Stimulated activated naive CD8-positive, alpha-beta T cell treated with anti-CD3 and anti-CD28 coated beads, Interleukin-15, Interleukin-2, amounts not matched to agents 100 ng/mL and 50 ng/mL, for 24 hours (primary cell): Measurements from ENCODE around the gene PAM16.
"Not testable (repeated sequence)": the region's sequence is repeated elsewhere in the genome, so short reads cannot be mapped to it uniquely, and the experiment has no call there.

ENCODE experiments used
- H3K27ac Mint-ChIP-seq: one replicate; pipeline ENCODE4 v1.8.0; 2021; ENCODE audit warnings: mild to moderate bottlenecking, mixed read lengths
- H3K27me3 Mint-ChIP-seq: one replicate; pipeline ENCODE4 v1.8.0; 2021; ENCODE audit warnings: mixed read lengths
- H3K36me3 Mint-ChIP-seq: one replicate; pipeline ENCODE4 v1.8.0; 2021; ENCODE audit warnings: low read depth, mixed read lengths
- H3K4me1 Mint-ChIP-seq: one replicate; pipeline ENCODE4 v1.8.0; 2021; ENCODE audit warnings: low read depth, mixed read lengths
- H3K4me3 Mint-ChIP-seq: one replicate; pipeline ENCODE4 v1.8.0; 2021; ENCODE audit warnings: mild to moderate bottlenecking, mixed read lengths
- H3K9me3 Mint-ChIP-seq: one replicate; pipeline ENCODE4 v1.8.0; 2021; ENCODE audit warnings: mixed read lengths

PAM16 gene

DNA sequence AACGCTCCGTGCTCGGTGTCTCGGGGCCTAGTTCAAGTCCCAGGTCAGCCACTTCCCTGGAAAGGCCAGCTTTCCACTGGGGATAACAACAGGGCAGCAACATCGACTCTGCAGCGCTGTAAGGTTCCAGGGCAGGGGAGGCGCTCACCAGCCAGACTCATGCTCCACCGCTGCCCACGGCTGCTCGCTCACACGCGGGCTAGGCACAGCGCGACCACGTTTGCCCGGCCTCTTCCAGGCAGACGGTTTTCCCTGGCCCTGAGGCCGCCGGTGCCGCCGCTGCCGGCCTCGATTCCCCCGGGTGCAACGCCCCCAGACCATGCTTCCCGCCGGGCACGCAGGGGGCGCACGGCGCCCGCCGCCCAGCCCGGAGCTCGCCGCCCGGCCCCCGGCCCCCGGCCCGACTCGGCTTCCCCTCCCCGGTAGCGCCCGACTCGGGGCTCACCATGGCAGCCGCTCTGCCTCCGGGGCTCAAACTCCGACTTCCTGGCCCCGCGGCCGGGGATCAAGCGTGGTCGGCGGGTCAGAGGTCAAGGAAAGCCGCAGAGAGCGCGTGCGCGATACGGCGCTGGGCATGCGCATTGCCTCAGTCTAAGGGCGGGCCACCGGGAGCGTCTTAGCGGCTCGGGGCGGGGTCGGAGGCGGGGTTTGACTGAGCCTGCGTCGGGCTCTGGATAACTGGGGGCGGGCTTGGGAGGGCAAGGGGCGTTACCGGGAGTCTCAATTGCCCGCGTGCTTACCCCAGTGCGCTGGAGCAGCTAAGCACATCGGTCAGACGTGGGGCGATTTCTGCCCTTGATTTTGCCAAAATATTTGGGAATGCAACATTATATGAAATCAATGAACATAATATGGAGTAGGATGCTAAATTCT is at the start of gene PAM16:
TSS of gene PAM16 (minus strand) at position 535 of the 873 bp plus-strand sequence. CDS start at position 448, 87 bp downstream.
- peak within 1 kb of the TSS; percentile 96 for H3K4me3 Mint-ChIP-seq
- H3K27me3 Mint-ChIP-seq = no peaks in the 10 kb centered on the region
- H3K27ac Mint-ChIP-seq = peak within 1 kb of the TSS; percentile 91
- no peaks in the 10 kb centered on the region for H3K9me3 Mint-ChIP-seq
- H3K4me1 Mint-ChIP-seq = peaks cover 33% of the 10 kb centered on the region
- H3K36me3 Mint-ChIP-seq = peaks cover 5% of the 10 kb centered on the region

DNA sequence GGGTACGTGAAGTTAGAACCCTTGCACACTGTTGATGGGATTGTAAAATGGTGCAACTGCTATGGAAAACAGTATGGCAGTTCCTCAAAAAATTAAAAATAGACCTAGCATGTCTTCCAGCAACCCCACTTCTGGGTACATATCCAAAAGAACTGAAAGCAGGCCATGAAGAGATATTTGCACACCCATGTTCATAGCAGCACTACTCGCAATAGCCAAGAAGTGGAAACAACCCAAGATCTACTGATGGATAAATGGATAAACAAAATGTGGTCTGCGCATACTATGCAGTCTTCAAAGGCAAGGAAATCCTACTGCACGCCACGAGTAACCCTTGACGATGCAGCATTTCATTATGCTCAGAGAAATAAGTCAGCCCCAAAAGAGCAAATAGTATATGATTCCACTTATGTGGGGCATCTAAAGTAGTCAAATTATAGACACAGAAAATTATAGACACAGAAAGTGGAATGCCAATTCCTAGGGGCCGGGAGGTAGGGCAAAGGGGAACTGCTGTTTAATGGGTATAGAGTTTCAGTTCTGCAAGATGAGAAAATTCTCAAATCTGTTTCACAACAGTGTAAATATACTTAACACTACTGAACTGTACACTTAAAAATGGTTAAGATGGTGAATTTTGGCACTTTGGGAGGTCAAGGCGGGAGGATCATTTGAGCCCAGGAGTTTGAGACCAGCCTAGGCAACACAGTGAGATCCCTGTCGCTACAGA is 48.0 kb upstream of the PAM16 start:
- H3K27me3 Mint-ChIP-seq = no peaks in the 10 kb centered on the region
- H3K27ac Mint-ChIP-seq = peak overlapping the region; percentile 52
- H3K4me1 Mint-ChIP-seq = no peaks in the 10 kb centered on the region
- H3K9me3 Mint-ChIP-seq = no peaks in the 10 kb centered on the region
- no peak overlapping the region for H3K4me3 Mint-ChIP-seq
- peaks cover 35% of the 10 kb centered on the region for H3K36me3 Mint-ChIP-seq

GRCh38 chr16:4395055-4395726 is 44.1 kb upstream of the PAM16 start:
- no peaks in the 10 kb centered on the region for H3K4me1 Mint-ChIP-seq
- H3K27me3 Mint-ChIP-seq = no peaks in the 10 kb centered on the region
- no peak overlapping the region for H3K4me3 Mint-ChIP-seq
- peaks cover 28% of the 10 kb centered on the region for H3K36me3 Mint-ChIP-seq
- no peak overlapping the region for H3K27ac Mint-ChIP-seq
- H3K9me3 Mint-ChIP-seq = no peaks in the 10 kb centered on the region

DNA sequence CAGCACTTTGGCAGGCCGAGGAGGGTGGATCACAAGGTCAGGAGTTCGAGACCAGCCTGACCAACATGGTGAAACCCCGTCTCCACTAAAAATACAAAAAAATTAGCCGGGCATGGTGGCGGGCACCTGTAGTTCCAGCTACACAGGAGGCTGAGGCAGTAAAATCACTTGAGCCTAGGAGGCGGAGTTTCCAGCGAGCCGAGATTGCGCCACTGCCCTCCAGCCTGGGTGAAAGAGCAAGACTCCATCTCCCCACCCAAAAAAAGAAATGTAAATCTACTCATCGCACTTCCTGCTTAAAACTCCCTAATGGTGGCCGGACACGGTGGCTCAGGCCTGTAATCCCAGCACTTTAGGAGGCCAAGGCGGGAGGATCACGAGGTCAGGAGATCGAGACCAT is 42.7 kb upstream of the PAM16 start:
- not testable (repeated sequence) for H3K27me3 Mint-ChIP-seq, H3K9me3 Mint-ChIP-seq, H3K4me1 Mint-ChIP-seq, H3K4me3 Mint-ChIP-seq, H3K27ac Mint-ChIP-seq
- H3K36me3 Mint-ChIP-seq = peaks cover 22% of the 10 kb centered on the region

DNA sequence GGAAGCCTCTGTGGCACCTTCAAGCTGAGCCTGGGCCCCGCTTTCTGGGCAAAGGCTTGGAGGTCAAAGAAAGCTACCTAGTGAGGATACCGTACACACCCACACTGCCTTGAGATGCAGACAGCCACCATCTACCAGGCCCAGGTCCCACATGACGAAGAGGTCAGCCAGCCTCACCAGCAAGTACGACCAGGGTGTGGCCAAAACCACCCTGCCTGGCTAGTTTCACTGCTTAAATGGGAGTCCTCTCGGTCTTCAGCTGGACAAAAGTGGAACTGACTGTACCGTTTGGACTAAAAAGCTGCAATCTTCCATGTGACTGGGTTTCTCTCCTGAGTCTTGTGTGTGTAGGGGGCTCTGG is 42.1 kb upstream of the PAM16 start:
- H3K27me3 Mint-ChIP-seq = no peaks in the 10 kb centered on the region
- no peaks in the 10 kb centered on the region for H3K9me3 Mint-ChIP-seq
- H3K4me3 Mint-ChIP-seq = no peak overlapping the region
- H3K36me3 Mint-ChIP-seq = peaks cover 22% of the 10 kb centered on the region
- H3K27ac Mint-ChIP-seq = no peak overlapping the region
- no peaks in the 10 kb centered on the region for H3K4me1 Mint-ChIP-seq

DNA sequence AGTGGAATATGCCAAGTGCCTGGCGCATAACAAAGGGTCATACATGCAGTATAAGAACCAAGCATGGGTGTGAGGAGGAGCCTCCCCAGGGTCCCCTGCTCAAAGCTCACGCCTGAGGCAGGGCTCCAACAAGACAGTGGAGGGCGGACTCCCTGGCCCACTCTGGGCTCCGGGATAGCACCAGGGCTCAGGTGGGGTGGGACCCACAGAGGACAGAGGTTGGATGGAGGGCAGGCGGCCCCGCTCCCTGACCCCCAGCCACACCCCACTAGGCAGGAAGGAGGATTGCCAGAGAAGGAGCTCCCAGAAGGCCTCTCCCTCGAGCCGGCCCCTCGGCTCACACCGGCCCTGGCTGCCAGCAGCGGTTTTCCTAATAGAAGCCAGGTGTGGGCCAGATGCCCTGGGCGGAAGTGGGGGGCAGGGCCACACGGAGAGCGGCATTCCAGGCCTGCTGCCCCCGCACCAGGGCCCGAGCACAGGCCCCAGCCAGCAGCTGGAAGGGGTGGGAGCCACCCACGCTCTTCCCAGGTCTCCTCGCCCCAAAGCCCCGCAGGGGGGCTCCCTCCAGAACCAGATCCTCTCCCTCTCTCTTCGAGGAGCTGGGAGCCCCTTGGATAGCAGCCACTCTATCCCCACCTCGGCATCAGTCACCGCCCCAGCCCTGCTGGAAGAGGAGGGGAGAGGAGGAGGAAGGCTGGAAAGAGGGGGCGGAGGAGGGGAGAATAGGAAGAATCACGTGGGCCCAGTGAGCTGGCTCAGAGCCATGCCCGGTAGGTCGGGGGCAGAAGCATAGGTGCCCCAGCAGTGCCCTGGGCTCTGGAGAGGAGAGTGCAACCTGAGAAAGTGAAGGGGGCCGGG is 41.5 kb upstream of the PAM16 start:
- Mint-ChIP-seq H3K4me1 (no peaks in the 10 kb centered on the region), H3K27me3 (no peaks in the 10 kb centered on the region), H3K36me3 (peaks cover 22% of the 10 kb centered on the region), H3K27ac (no peak overlapping the region), H3K9me3 (no peaks in the 10 kb centered on the region), H3K4me3 (no peak overlapping the region)

DNA sequence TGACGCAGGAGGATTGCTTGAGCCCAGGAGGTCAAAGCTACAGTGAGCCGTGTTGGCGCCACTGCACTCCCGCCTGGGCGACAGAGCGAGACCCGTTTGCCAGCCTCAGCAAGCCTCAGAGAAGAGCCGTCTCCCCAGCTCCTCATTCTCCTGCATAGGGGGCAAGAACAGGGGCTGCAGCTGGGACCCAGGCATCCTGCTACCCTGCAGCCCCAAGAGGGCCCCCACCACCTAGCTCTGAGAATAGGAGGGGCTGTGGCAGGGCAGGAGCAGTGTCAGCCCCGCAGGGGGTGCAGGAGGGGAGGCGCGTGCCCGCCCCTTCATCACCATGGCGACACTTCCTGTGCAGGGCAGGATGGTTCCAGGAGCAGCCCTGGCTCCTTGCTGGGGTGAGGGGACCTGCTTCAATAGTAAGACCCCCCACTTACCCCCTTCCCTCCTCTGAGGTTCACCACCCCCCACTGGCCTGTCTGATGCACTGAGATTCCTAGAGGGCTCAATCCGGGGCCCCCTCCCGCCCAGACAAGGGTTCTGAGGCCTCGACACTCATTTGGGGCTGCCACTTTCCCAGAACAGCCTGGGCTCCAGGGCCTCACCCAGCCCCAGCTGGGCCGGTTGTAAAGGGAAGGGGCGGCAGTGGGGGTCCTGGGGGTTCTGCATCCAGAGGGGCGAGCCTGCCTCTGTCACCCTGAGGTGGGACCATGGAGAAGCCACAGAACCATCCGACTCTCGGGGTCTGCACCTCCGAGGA is 40.7 kb upstream of the PAM16 start:
- Mint-ChIP-seq H3K9me3 (no peaks in the 10 kb centered on the region), H3K4me3 (no peak overlapping the region), H3K36me3 (peaks cover 18% of the 10 kb centered on the region), H3K4me1 (peaks cover 4% of the 10 kb centered on the region), H3K27me3 (no peaks in the 10 kb centered on the region), H3K27ac (no peak overlapping the region)

DNA sequence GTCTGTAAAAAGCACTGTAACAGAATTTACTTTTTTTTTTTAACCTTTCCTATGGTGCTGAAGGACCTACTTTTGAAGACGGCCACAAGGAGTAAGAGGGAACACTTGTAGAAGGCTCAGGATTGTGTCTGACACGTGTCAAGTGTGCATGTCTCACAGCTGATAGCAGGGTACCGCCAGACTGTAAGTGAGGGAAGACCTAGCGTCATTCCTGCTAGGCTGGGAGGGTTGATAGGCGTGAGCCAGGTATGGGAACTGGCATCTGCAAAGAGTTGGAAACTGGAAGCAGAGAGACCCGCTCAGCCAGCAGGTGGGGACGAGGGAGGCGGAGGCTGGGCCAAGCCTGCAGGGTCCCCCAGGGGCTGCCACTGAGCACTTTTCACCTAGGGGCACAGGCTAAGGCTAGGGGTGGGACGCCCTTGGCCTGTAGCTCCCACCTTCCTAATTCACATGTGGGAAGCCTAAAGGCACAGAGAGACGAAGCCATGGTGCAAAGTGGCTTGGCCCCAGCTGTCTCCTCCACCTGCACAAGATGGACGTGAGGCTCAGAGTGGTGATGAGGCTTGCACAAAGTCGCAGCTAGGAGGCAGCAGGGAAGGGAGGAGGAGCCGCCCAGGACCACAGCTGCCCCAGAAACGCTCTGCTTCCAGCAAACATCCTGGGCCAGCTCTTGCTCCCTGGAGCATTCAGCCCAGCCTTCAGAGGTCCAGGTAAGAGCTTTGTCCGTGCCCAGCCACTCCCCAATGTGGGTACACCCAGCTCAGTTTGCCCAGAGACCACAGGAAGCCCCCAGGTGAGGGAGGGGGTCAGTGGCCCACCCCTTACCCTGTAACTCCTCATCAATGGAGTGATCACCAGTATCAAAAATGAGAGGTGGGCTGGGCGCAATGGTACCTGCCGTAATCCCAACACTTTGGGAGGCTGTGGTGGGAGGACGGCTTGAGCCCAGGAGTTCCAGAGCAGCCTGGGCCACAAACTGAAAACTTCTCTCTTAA is 39.4 kb upstream of the PAM16 start:
- no peaks in the 10 kb centered on the region for H3K9me3 Mint-ChIP-seq
- H3K36me3 Mint-ChIP-seq = peaks cover 10% of the 10 kb centered on the region
- H3K4me1 Mint-ChIP-seq = peaks cover 5% of the 10 kb centered on the region
- H3K27me3 Mint-ChIP-seq = no peaks in the 10 kb centered on the region
- no peak overlapping the region for H3K4me3 Mint-ChIP-seq
- no peak overlapping the region for H3K27ac Mint-ChIP-seq

- H3K27ac Mint-ChIP-seq = no peak overlapping the region
- no peaks in the 10 kb centered on the region for H3K27me3 Mint-ChIP-seq
- no peaks in the 10 kb centered on the region for H3K9me3 Mint-ChIP-seq
- H3K4me3 Mint-ChIP-seq = no peak overlapping the region
- peaks cover 5% of the 10 kb centered on the region for H3K4me1 Mint-ChIP-seq
- peaks cover 11% of the 10 kb centered on the region for H3K36me3 Mint-ChIP-seq
These were observed 38.2 kb upstream of the PAM16 start for GRCh38 chr16:4389051-4389955.

DNA sequence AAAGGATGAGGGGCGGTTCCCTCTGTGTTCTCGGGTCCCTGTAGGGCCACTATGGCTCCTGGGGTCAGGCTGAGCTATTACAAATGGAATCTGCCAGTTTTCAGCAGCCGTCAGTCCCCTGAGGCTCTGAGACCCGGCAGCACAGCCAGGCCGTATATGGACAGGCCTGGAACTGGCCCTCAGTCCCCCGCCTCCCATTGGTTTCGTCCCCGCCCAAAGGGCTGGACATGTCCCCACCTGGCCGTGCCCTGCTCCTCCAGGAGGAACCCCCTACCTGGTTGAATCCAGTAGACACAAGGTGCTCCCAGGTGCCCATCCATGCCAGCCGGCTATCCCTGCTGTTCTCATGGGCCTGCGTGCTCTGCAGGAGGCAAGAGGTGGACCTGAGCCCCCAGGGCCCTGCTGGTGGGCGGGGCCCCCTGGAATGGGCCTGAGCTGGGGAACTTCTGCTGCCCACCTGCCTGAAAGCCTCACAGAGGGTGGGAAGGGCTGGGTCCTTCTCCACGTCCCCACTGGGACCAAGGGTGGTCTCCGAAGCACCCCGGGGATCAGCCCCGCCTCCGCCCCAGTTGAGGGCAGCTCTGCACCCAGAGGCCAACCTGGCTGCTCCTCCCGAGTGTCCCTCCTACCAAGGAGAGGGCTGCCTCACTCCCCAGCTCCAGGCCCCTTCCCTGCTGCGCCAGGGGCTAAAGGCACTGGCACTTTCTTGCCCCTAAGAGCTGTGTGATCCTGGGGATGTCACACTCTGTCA is 37.3 kb upstream of the PAM16 start:
- Mint-ChIP-seq H3K27ac (no peak overlapping the region), H3K36me3 (peaks cover 11% of the 10 kb centered on the region)

GRCh38 chr16:4387781-4388180 is 36.7 kb upstream of the PAM16 start:
- Mint-ChIP-seq H3K9me3 (no peaks in the 10 kb centered on the region), H3K4me3 (no peak overlapping the region), H3K36me3 (peaks cover 11% of the 10 kb centered on the region), H3K4me1 (peaks cover 5% of the 10 kb centered on the region), H3K27me3 (no peaks in the 10 kb centered on the region), H3K27ac (no peak overlapping the region)

More for the DNA sequence above, 37.3 kb upstream of the PAM16 start:
- Mint-ChIP-seq H3K4me3 (no peak overlapping the region), H3K9me3 (no peaks in the 10 kb centered on the region), H3K4me1 (peaks cover 5% of the 10 kb centered on the region), H3K27me3 (no peaks in the 10 kb centered on the region)
